H1 (cell line): ENCODE measurements around the gene UXT. TPM values are rescaled to one million over a fixed set of nuclear protein-coding genes. Genes with fewer than 3 reads are reported as not detected.

Experiments
- CHD7 ChIP-seq: fragments of 300-600 bp; sonication (generic); IDR thresholded peaks from 2 replicates; pipeline ENCODE4 v1.7.1; 2012; ENCODE audit warnings: low read length, moderate library complexity, mild to moderate bottlenecking, inconsistent platforms; ENCODE audit not compliant: insufficient replicate concordance
- polyA plus RNA-seq, 7 experiments: library from polyadenylated mRNA; depleted of rRNA in 3 of 7; stranded (reverse) in 5 of 7; unstranded in 2 of 7; fragments of >200 nt in 5 of 7; fragments of 200-250 nt in 2 of 7; gene quantifications; 1 replicate in 5 of 7; 2 replicates in 1 of 7; 4 replicates in 1 of 7; pipeline versions ENCODE4 v1.2.1 to v1.2.3, GENCODE V29; 2011 to 2013; ENCODE audit warnings: missing spikeins in 2 of 7, mixed read lengths in 2 of 7
- total RNA-seq: library from RNA; stranded (reverse); fragmentation: NEBNext Ultra II Directional; extraction: Animal tissue kit (Norgen Biotek cat#: 25700); gene quantifications from 2 replicates; pipeline ENCODE4 v1.2.1, GENCODE V29; 2021

Gene UXT
- total and polyA plus RNA-seq, 2 of the 8 experiments (the other 6 are each of a cell fraction or from before 2014, with no cell fraction given), result 69.4 to 116 TPM

- TF ChIP-seq CHD7, result no peak
These were observed 3.2 kb upstream of the UXT start (continued) for GRCh38 chrX:47662144-47662657.
